GM23248 (cell line): ENCODE data around the gene ZNF277. TPM values are rescaled to one million over a fixed set of nuclear protein-coding genes. Genes with fewer than 3 reads are reported as not detected.

Experiments
- DNase-seq: peaks from one replicate; pipeline ENCODE4 v3.0.0-alpha.2; 2015
- H2AFZ ChIP-seq: fragments of 200-600 bp; sonication (generic); 2 replicates; pipeline ENCODE4 v1.6.1; 2016; ENCODE audit warnings: antibody characterized with exemption
- H3F3A ChIP-seq: fragments of 200-600 bp; sonication (generic); 2 replicates; pipeline ENCODE4 v1.6.1; 2016; ENCODE audit warnings: mild to moderate bottlenecking, antibody characterized with exemption, mixed run types; ENCODE audit not compliant: insufficient read depth
- H3K27ac ChIP-seq: fragments of 200-600 bp; sonication (generic); 2 replicates; pipeline ENCODE4 v1.5.1; 2016; ENCODE audit warnings: mild to moderate bottlenecking
- H3K27me3 ChIP-seq: fragments of 200-600 bp; sonication (generic); replicated peaks from 2 replicates; pipeline ENCODE4 v1.6.1; 2016; ENCODE audit warnings: mild to moderate bottlenecking; ENCODE audit not compliant: insufficient read depth
- H3K36me3 ChIP-seq: fragments of 200-600 bp; sonication (generic); 2 replicates; pipeline ENCODE4 v1.6.1; 2016; ENCODE audit warnings: low read depth, mild to moderate bottlenecking
- H3K4me1 ChIP-seq: fragments of 200-600 bp; sonication (generic); 2 replicates; pipeline ENCODE4 v1.6.1; 2016; ENCODE audit warnings: mild to moderate bottlenecking; ENCODE audit not compliant: insufficient read depth
- H3K4me2 ChIP-seq: fragments of 200-600 bp; sonication (generic); one replicate; pipeline ENCODE4 v1.6.1; 2016; ENCODE audit warnings: mild to moderate bottlenecking; ENCODE audit not compliant: unreplicated experiment
- H3K4me3 ChIP-seq: fragments of 200-600 bp; sonication (generic); 2 replicates; pipeline ENCODE4 v1.5.1; 2016; ENCODE audit warnings: mild to moderate bottlenecking
- H3K79me2 ChIP-seq: fragments of 200-600 bp; sonication (generic); 2 replicates; pipeline ENCODE4 v1.6.1; 2016; ENCODE audit warnings: mild to moderate bottlenecking; ENCODE audit not compliant: insufficient read depth
- H3K9ac ChIP-seq: fragments of 200-600 bp; sonication (generic); 2 replicates; pipeline ENCODE4 v1.6.1; 2016; ENCODE audit warnings: mild to moderate bottlenecking
- H3K9me2 ChIP-seq: fragments of 200-600 bp; sonication (generic); 2 replicates; pipeline ENCODE4 v1.6.1; 2016; ENCODE audit warnings: mixed run types, mild to moderate bottlenecking, moderate library complexity; ENCODE audit not compliant: insufficient read depth
- H3K9me3 ChIP-seq: fragments of 200-600 bp; sonication (generic); one replicate; pipeline ENCODE4 v1.6.1; 2017; ENCODE audit warnings: low read depth
- H4K20me1 ChIP-seq: fragments of 200-600 bp; sonication (generic); 2 replicates; pipeline ENCODE4 v1.6.0; 2016; ENCODE audit not compliant: insufficient read depth
- EZH2 ChIP-seq: fragments of 200-600 bp; sonication (generic); IDR thresholded peaks from 2 replicates; pipeline ENCODE4 v1.6.1; 2018; ENCODE audit warnings: antibody characterized with exemption, mild to moderate bottlenecking; ENCODE audit not compliant: insufficient read depth, poor library complexity, severe bottlenecking
- EZH2phosphoT487 ChIP-seq: fragments of 200-600 bp; sonication (generic); IDR thresholded peaks from 2 replicates; pipeline ENCODE4 v1.6.1; 2018; ENCODE audit warnings: antibody characterized with exemption, moderate library complexity, mild to moderate bottlenecking, low read depth; ENCODE audit not compliant: insufficient read depth
- WGBS, 2 experiments: methylation state at CpG; one replicate each; pipeline ENCODE4 v1.1.6; 2015 to 2017; ENCODE audit warnings: low lambda C conversion rate in 2 of 2, low coverage in 1 of 2; ENCODE audit errors: missing lambda C conversion rate in 2 of 2; 5-methylcytosine and 5-hydroxymethylcytosine counted together
- in situ Hi-C: fragments of 300-500 bp; cut with MboI; formaldehyde crosslinking; loops from 2 replicates; pipeline ENCODE4 v1.15.0; 2020
- polyA plus RNA-seq: library from polyadenylated mRNA; unstranded; fragments of >200 nt; fragmentation: Nextera tagmentation; extraction: Ambion mirVana; gene quantifications from 2 replicates; pipeline ENCODE4 v1.2.1, GENCODE V29; 2016
- total RNA-seq: library from RNA; depleted of rRNA; stranded (reverse); fragments of >200 nt; shearing (Covaris generic); gene quantifications from 2 replicates; pipeline ENCODE4 v1.2.3, GENCODE V29; 2014

ZNF277 gene
- total and polyA plus RNA-seq, 2 experiments from 2014 or later, result 10.0 to 25.1 TPM

DNA sequence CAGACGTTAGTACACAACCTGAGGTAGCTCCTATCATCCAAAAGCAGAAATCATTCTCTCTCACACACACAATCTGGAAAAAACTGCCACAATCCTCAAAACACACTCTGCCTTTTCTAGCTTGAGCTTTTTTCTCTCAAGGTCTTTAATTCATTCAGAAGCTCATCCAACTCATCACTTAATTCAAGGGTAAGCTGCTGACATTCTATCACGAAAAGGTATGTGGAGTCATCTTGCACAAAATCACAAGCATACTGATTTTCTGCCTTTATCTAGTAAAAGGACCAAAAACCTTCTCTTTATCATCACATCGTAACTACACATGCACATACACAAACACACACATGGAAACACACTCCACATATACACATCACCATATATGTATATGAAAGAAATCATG, 32.3 kb upstream of the ZNF277 start:
- TF ChIP-seq EZH2phosphoT487, result no peak
- no peak for TF ChIP-seq EZH2
- no peaks in the 10 kb centered on the region for H3F3A ChIP-seq
- H3K9ac ChIP-seq, result no peak overlapping the region
- no peaks in the 10 kb centered on the region for H4K20me1 ChIP-seq
- no peak overlapping the region for H3K4me3 ChIP-seq
- in situ Hi-C loops, result no loop called here
- no peaks in the 10 kb centered on the region for H3K27me3 ChIP-seq
- H3K79me2 ChIP-seq, result no peaks in the 10 kb centered on the region
- no peaks in the 10 kb centered on the region for H3K9me3 ChIP-seq
- no peak overlapping the region for H3K4me2 ChIP-seq
- no peaks in the 10 kb centered on the region for H3K4me1 ChIP-seq
- H3K9me2 ChIP-seq, result no peaks in the 10 kb centered on the region
- 87 to 91% methylated on average over 3 of the region's 3 CpGs for WGBS, 2 experiments
- no peak overlapping the region for H2AFZ ChIP-seq
- no peaks in the 10 kb centered on the region for H3K36me3 ChIP-seq
- DNase-seq, result no peak
- no peak overlapping the region for H3K27ac ChIP-seq

DNA sequence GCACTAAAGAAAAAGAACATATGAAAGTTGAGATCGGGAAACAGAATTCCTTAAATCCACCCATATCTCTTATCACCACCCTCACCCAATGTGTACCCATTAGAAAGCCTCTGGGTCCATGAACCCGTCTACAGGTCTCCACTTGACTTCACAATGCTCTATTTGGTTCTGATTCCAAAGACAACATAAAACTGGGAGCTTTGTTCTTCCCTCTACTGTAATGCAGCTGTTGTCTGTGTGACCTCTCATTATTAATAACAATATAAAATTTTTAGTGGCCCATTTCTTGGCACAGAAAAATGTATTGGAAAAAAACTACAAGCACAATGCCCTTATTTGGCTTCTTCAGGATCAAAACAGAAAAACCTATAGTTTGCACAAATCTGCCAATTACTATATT, 30.3 kb upstream of the ZNF277 start:
- H3F3A ChIP-seq, result no peaks in the 10 kb centered on the region
- H2AFZ ChIP-seq, result no peak overlapping the region
- no peak for TF ChIP-seq EZH2phosphoT487
- no peak for DNase-seq
- H3K9me2 ChIP-seq, result no peaks in the 10 kb centered on the region
- no peak overlapping the region for H3K9ac ChIP-seq
- H3K79me2 ChIP-seq, result no peaks in the 10 kb centered on the region
- H3K27ac ChIP-seq, result no peak overlapping the region
- H3K4me1 ChIP-seq, result no peaks in the 10 kb centered on the region
- H4K20me1 ChIP-seq, result no peaks in the 10 kb centered on the region
- WGBS, 2 experiments, result 83 to 88% methylated on average over 2 of the region's 2 CpGs
- H3K4me2 ChIP-seq, result no peak overlapping the region
- in situ Hi-C loops, result no loop called here
- no peaks in the 10 kb centered on the region for H3K27me3 ChIP-seq
- no peaks in the 10 kb centered on the region for H3K36me3 ChIP-seq
- H3K4me3 ChIP-seq, result no peak overlapping the region
- H3K9me3 ChIP-seq, result no peaks in the 10 kb centered on the region

DNA sequence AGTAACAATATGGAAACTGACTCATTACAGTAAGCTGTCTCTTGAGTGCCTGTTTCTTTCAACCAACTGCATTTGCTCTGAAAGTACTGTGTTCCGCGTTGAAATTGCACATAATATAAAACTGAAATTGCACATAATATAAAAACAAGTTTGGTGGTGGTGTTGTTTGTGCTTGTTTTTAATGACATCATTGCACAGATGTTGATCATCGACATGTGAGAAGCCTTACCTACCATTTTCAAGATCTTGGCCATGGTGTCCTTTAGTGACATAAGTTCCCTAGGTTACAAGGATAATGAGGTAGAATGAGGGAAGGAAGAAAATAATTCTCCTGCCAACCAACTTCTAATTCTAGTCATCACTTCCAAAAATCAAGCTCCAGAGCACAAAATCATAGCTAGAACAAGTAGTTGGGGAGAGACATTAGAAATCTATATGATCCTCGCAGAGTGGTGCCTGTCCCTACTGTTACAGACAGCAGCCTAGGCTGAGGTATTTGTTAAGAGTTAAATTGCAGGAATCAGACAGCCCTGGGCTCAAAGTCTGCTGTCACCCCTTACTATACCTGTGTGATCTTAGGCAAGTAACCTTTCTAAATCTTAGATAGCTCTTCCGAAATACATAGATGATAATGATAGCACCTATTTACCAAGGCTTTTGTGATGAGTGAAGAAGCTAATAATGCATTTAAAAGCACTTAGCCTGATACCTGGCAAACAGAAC, 29.6 kb upstream of the ZNF277 start:
- WGBS, 2 experiments, result 94 to 95% methylated on average over 5 of the region's 5 CpGs
- Histone ChIP-seq H3K4me1 (no peaks in the 10 kb centered on the region), H3K79me2 (no peaks in the 10 kb centered on the region), H3K9me2 (no peaks in the 10 kb centered on the region), H3K4me3 (no peak overlapping the region), H3K9ac (no peak overlapping the region), H3K27ac (no peak overlapping the region), H3K27me3 (no peaks in the 10 kb centered on the region), H3K4me2 (no peak overlapping the region), H4K20me1 (no peaks in the 10 kb centered on the region), H2AFZ (no peak overlapping the region), H3F3A (no peaks in the 10 kb centered on the region), H3K9me3 (no peaks in the 10 kb centered on the region), H3K36me3 (no peaks in the 10 kb centered on the region)
- DNase-seq, result no peak
- TF ChIP-seq EZH2 (no peak), EZH2phosphoT487 (no peak)
- in situ Hi-C loops, result no loop called here

DNA sequence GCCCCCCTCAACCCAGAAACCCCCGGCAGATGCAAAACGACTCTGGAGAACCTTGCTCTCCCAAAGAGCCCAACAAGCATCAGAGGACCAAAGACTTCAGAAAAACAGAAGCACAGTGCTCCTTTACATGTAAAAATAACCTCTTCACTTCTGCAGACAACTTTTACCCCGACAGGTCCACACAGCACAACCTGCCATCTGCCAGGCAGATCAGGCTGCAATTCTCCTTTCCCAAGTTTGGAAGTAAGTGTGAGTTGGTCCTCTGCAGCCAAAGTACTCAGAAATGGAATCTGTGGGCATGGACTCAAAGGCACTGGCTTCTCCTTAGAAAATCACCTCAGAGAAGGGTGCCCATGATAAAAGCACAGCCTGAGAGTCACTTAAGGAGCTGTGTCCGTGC, 26.3 kb upstream of the ZNF277 start:
- Histone ChIP-seq H3K36me3 (no peaks in the 10 kb centered on the region), H3K27ac (no peak overlapping the region), H3K9me3 (no peaks in the 10 kb centered on the region), H3K4me2 (no peak overlapping the region), H3K79me2 (no peaks in the 10 kb centered on the region), H3K9ac (no peak overlapping the region), H3K9me2 (no peaks in the 10 kb centered on the region), H3K4me3 (no peak overlapping the region), H3K27me3 (no peaks in the 10 kb centered on the region), H4K20me1 (no peaks in the 10 kb centered on the region), H2AFZ (no peak overlapping the region), H3F3A (no peaks in the 10 kb centered on the region), H3K4me1 (no peaks in the 10 kb centered on the region)
- no peak for DNase-seq
- in situ Hi-C loops, result no loop called here
- 29 to 34% methylated on average over 4 of the region's 4 CpGs for WGBS, 2 experiments
- TF ChIP-seq EZH2 (no peak), EZH2phosphoT487 (no peak)

DNA sequence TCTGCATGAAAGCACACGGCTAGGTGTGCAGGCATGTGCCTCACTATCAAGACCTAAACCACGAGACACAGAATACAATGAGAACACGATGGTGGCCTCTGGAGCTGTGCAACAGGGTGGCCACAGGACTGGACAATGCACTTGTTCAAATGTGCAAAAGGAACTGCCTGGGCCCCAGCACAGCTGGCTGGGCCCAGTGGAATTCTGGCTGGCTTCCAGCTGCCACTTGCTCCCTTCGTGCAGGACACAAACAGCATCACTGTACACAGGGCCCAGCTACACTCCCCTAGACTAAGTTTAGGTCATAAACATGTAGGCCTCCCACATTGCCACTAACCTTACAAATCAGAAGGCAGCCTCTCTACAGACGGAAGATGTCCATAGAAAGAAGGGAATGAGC, 23.7 kb upstream of the ZNF277 start:
- no peaks in the 10 kb centered on the region for H3K9me3 ChIP-seq
- no peak for TF ChIP-seq EZH2phosphoT487
- no peak for TF ChIP-seq EZH2
- H3K4me2 ChIP-seq, result no peak overlapping the region
- H3K36me3 ChIP-seq, result no peaks in the 10 kb centered on the region
- H3K79me2 ChIP-seq, result no peaks in the 10 kb centered on the region
- 89% methylated on average over 5 of the region's 5 CpGs for WGBS, 2 experiments
- H3K27ac ChIP-seq, result no peak overlapping the region
- H2AFZ ChIP-seq, result no peak overlapping the region
- H3K9ac ChIP-seq, result no peak overlapping the region
- no peaks in the 10 kb centered on the region for H3F3A ChIP-seq
- no peak for DNase-seq
- H3K9me2 ChIP-seq, result no peaks in the 10 kb centered on the region
- in situ Hi-C loops, result no loop called here
- H4K20me1 ChIP-seq, result no peaks in the 10 kb centered on the region
- H3K4me3 ChIP-seq, result no peak overlapping the region
- H3K4me1 ChIP-seq, result no peaks in the 10 kb centered on the region
- H3K27me3 ChIP-seq, result no peaks in the 10 kb centered on the region
